GM23338 (cell line): ENCODE measurements around the gene LRRC38.

Source experiments
- CTCF ChIP-seq, 2 experiments: fragments of 200-600 bp in 1 of 2; sonication (generic) in 1 of 2; conservative IDR thresholded peaks; 2 replicates each; pipeline versions ENCODE4 v1.5.1 to v1.6.1; 2016 to 2017; ENCODE audit warnings: antibody characterized with exemption in 2 of 2, low read depth in 2 of 2, mild to moderate bottlenecking in 2 of 2, moderate library complexity in 1 of 2
- POLR2AphosphoS5 ChIP-seq: IDR thresholded peaks from 2 replicates; pipeline ENCODE4 v1.6.1; 2016; ENCODE audit warnings: antibody characterized with exemption, low read depth

GRCh38 chr1:13469343-13469742 lies 44.5 kb downstream of the LRRC38 start:
- TF ChIP-seq POLR2AphosphoS5 (no peak), CTCF (conservative IDR thresholded peaks at IDR 0.05; ENCODE audit: low read depth in 2 of 2) (peak; percentile 52 to 55)
